ENCODE data around the gene SLC16A10. TPM values are rescaled to one million over a fixed set of nuclear protein-coding genes. Genes with fewer than 3 reads are reported as not detected.

Gene SLC16A10
- total RNA-seq, 2 experiments from 2014 or later, result 13.4 to 13.8 TPM

DNA sequence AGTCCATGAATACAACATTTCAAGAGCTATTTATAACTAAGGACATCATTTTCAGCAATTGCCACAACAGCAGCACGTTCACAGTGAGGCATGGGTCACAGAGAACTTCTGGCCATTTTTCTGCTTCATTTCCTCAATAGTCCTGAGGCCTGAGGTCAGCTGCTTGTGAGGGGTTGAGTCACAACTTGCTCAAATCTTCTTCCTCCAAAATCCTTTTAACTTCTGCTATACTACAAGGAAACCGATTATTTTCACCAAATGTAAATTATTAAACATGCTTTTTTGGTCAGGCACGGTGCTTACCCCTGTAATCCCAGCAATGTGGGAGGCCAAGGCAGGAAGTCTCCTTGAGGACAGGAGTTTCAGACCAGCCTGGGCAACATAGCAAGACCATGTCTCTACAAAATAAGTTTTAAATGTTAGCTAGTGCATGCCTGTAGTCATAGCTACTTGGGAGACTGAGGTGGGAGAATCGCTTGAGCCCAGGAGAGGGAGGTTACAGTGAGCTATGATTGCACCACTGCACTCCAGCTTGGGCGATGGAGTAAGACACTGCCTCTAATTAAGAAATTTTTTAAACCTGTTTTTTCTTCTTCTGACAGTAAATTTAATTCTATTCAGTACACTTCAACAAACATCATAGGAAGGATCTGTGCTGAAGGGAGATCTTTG, 11.1 kb upstream of the SLC16A10 start:
- ATAC-seq (ENCODE audit: poor library complexity) (no peak), DNase-seq (peak in 2 of 14 experiments; percentile 24 to 36)
- Histone ChIP-seq H3K4me1 (ENCODE audit: insufficient read depth, low read length) (no peaks in the 10 kb centered on the region), H3K4me3 (ENCODE audit: low read length) (no peak overlapping the region), H3K27ac (ENCODE audit: low read depth in 1 of 2, low read length in 2 of 2) (no peak overlapping the region), H3K36me3 (ENCODE audit: insufficient read depth, low read length) (no peaks in the 10 kb centered on the region), H3K9me3 (ENCODE audit: control insufficient read depth in 1 of 2, insufficient read depth in 1 of 2, low read length in 2 of 2) (no peaks in the 10 kb centered on the region), H3K27me3 (ENCODE audit: control insufficient read depth in 1 of 2, insufficient read depth in 2 of 2, low read length in 2 of 2) (no peaks in the 10 kb centered on the region)
- Mint-ChIP-seq H3K27ac (no peak overlapping the region), H3K9me3 (no peaks in the 10 kb centered on the region), H3K36me3 (ENCODE audit: low read depth) (no peaks in the 10 kb centered on the region), H3K4me1 (ENCODE audit: low read depth) (no peaks in the 10 kb centered on the region), H3K4me3 (no peak overlapping the region), H3K27me3 (no peaks in the 10 kb centered on the region)
- CTCF ChIA-PET, result no interaction called here
- POLR2A ChIA-PET, result no interaction called here
- no peak for TF ChIP-seq CTCF (IDR thresholded peaks at IDR 0.05)
- intact Hi-C loops (cut with DNase I, micrococcal nuclease), result no loop called here

DNA sequence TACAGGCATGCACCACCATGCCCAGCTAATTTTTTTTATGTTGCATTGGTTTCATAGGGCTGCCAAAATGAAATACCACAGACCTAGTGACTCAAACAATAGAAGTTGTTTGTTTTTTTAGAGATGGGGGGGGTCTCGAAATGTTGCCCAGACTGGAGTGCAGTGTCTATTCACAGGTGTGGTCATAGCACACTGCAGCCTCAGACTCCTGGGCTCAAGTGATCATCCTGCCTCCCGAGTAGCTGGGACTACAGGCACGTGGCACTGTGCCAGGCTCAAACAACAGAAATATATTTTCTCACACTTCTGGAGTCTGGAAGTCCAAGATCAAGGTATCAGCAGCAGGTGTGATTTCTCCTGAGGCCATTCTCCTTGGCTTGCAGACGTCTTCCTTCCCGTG, 6.6 kb upstream of the SLC16A10 start:
- no peaks in the 10 kb centered on the region for H3K4me1 Mint-ChIP-seq (ENCODE audit: low read depth)

DNA sequence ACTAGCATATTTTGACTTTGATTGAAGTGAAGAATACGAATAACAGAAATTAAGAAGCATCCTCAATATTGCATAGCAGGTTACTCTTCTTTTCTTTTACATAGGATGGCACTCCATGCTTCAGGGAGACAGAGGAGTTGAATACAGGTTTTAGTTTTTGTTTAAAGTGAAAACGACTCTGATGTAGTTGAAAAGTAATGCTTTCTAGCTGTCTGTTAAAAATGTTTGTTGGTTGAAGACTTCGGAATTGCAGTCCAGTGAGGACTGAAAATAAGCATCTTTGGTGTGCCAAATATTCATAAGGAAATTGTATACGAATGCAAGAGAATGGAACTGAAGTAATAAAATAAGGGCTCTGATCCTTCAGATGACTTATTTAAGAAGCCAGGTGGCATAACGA, 618 bp upstream of the SLC16A10 start:
- DNase-seq, result no peak
- Histone ChIP-seq H3K36me3 (ENCODE audit: insufficient read depth, low read length) (no peaks in the 10 kb centered on the region), H3K27ac (ENCODE audit: low read depth in 1 of 2, low read length in 2 of 2) (peak overlapping the region; percentile 40 to 46), H3K4me1 (ENCODE audit: insufficient read depth, low read length) (no peaks in the 10 kb centered on the region), H3K9me3 (ENCODE audit: control insufficient read depth in 1 of 2, insufficient read depth in 1 of 2, low read length in 2 of 2) (no peaks in the 10 kb centered on the region), H3K27me3 (ENCODE audit: control insufficient read depth in 1 of 2, insufficient read depth in 2 of 2, low read length in 2 of 2) (no peaks in the 10 kb centered on the region), H3K4me3 (ENCODE audit: low read length) (peak overlapping the region; percentile 60)
- CTCF ChIA-PET, result interaction anchor here (1.7 kb wide), 1 partner anchor 124 kb away, joined by 5 read pairs; no protein-coding TSS in a partner anchor
- no peak for TF ChIP-seq CTCF (IDR thresholded peaks at IDR 0.05)
- POLR2A ChIA-PET, result interaction anchor here (1.0 to 1.9 kb wide), 5 partner anchors 9 to 128 kb away, joined by 4 to 12 read pairs (median 6); partner anchors contain the start of gene GTF3C6
- ATAC-seq (ENCODE audit: poor library complexity), result no peak
- H3K4me3 Mint-ChIP-seq, result peak overlapping the region; percentile 95
- H3K36me3 Mint-ChIP-seq (ENCODE audit: low read depth), result peaks cover 12% of the 10 kb centered on the region
- peaks cover 48% of the 10 kb centered on the region for H3K4me1 Mint-ChIP-seq (ENCODE audit: low read depth)
- H3K9me3 Mint-ChIP-seq, result no peaks in the 10 kb centered on the region
- intact Hi-C loops (cut with DNase I, micrococcal nuclease), result loop anchor here (1.0 to 10.0 kb wide), 6 partner anchors 10 to 1632 kb away; partner anchors contain the start of genes CDK19 (in 1 of the 2), MICAL1 (in 1 of the 2), REV3L (in 1 of the 2) and RPF2 (in 1 of the 2)
- no peaks in the 10 kb centered on the region for H3K27me3 Mint-ChIP-seq
- H3K27ac Mint-ChIP-seq, result peak overlapping the region; percentile 92

More for the DNA sequence above, 6.6 kb upstream of the SLC16A10 start:
- DNase-seq (no peak), ATAC-seq (ENCODE audit: poor library complexity) (no peak)
- Histone ChIP-seq H3K4me3 (ENCODE audit: low read length) (no peak overlapping the region), H3K36me3 (ENCODE audit: insufficient read depth, low read length) (no peaks in the 10 kb centered on the region), H3K9me3 (ENCODE audit: control insufficient read depth in 1 of 2, insufficient read depth in 1 of 2, low read length in 2 of 2) (no peaks in the 10 kb centered on the region), H3K4me1 (ENCODE audit: insufficient read depth, low read length) (no peaks in the 10 kb centered on the region), H3K27ac (ENCODE audit: low read depth in 1 of 2, low read length in 2 of 2) (no peak overlapping the region), H3K27me3 (ENCODE audit: control insufficient read depth in 1 of 2, insufficient read depth in 2 of 2, low read length in 2 of 2) (no peaks in the 10 kb centered on the region)
- TF ChIP-seq CTCF (IDR thresholded peaks at IDR 0.05), result no peak
- Mint-ChIP-seq H3K36me3 (ENCODE audit: low read depth) (no peaks in the 10 kb centered on the region), H3K9me3 (no peaks in the 10 kb centered on the region), H3K4me3 (no peak overlapping the region), H3K27ac (no peak overlapping the region), H3K27me3 (no peaks in the 10 kb centered on the region)
- POLR2A ChIA-PET, result interaction anchor here (0.6 kb wide), 1 partner anchor 17 kb away, joined by 3 read pairs; no protein-coding TSS in a partner anchor
- CTCF ChIA-PET, result no interaction called here
- intact Hi-C loops (cut with DNase I, micrococcal nuclease), result loop anchor here in 1 of 2 experiments (10.0 kb wide), 4 partner anchors 96 to 1626 kb away; partner anchors contain the start of genes CDK19, MICAL1, REV3L and RPF2
